ENCODE results near the gene DDX11. TPM values are rescaled to one million over a fixed set of nuclear protein-coding genes. Genes with fewer than 3 reads are reported as not detected.

Gene DDX11
- total RNA-seq, 1 donor from 2014 or later, result 31.9 TPM

DNA sequence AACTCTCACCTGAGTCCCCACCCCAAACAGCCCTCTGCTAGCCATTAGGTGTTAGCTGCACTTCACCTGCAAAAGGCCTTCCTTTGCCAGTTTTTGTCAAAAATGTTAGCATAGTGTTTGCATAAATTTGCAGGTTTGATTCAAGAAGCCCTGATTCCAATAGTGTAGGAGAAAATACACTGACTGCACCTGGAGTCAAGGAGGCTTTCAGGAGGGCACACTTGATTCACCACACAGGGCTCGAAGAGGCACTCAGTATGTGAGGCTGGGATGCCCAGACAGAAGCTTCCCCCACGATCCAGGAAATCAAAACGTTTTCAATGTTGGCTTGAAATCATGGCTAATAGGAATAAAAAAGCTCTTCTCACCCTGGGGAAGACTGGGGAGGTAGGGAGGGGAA, 40.5 kb upstream of the DDX11 start:
- no peak for DNase-seq
- TF ChIP-seq, protein P1, sequence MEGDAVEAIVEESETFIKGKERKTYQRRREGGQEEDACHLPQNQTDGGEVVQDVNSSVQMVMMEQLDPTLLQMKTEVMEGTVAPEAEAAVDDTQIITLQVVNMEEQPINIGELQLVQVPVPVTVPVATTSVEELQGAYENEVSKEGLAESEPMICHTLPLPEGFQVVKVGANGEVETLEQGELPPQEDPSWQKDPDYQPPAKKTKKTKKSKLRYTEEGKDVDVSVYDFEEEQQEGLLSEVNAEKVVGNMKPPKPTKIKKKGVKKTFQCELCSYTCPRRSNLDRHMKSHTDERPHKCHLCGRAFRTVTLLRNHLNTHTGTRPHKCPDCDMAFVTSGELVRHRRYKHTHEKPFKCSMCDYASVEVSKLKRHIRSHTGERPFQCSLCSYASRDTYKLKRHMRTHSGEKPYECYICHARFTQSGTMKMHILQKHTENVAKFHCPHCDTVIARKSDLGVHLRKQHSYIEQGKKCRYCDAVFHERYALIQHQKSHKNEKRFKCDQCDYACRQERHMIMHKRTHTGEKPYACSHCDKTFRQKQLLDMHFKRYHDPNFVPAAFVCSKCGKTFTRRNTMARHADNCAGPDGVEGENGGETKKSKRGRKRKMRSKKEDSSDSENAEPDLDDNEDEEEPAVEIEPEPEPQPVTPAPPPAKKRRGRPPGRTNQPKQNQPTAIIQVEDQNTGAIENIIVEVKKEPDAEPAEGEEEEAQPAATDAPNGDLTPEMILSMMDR (IDR thresholded peaks at IDR 0.05; ENCODE audit: partially characterized antibody, unreplicated experiment), result no peak

DNA sequence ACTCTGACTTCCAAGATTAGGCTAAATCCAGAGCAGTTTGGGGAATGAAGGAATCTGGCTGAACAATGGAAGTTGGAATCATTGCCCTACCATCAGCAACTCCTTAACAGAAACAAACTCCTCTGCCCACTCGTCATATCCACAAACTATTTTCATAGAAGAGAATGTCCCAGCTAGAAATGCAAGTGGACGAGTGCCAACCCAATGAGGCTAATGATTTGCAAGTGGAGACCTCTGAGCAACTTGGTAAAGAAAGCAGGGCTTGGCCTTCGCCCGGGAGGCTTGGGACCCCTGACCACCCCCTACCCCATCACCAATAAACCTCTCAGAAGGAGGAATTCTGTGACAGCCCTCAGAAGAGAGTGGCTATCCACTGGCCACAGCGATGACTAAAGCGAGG, 40.0 kb upstream of the DDX11 start:
- peaks cover 3% of the 10 kb centered on the region for H3K27me3 Mint-ChIP-seq (ENCODE audit: unreplicated experiment)
- no peaks in the 10 kb centered on the region for H3K9me3 Mint-ChIP-seq (ENCODE audit: unreplicated experiment)
- no peaks in the 10 kb centered on the region for H3K4me1 Mint-ChIP-seq (ENCODE audit: low read depth, unreplicated experiment)
- peaks cover 5% of the 10 kb centered on the region for H3K36me3 Mint-ChIP-seq (ENCODE audit: unreplicated experiment)
- DNase-seq, result no peak
- H3K4me3 Mint-ChIP-seq (ENCODE audit: unreplicated experiment), result no peak overlapping the region
- TF ChIP-seq, protein P1 (IDR thresholded peaks at IDR 0.05; ENCODE audit: partially characterized antibody, unreplicated experiment), result no peak
- no peak overlapping the region for H3K27ac Mint-ChIP-seq (ENCODE audit: unreplicated experiment)

More for the DNA sequence above, 40.5 kb upstream of the DDX11 start:
- H3K9me3 Mint-ChIP-seq (ENCODE audit: unreplicated experiment), result no peaks in the 10 kb centered on the region
- no peaks in the 10 kb centered on the region for H3K4me1 Mint-ChIP-seq (ENCODE audit: low read depth, unreplicated experiment)
- no peak overlapping the region for H3K27ac Mint-ChIP-seq (ENCODE audit: unreplicated experiment)
- H3K4me3 Mint-ChIP-seq (ENCODE audit: unreplicated experiment), result no peak overlapping the region
- peaks cover 3% of the 10 kb centered on the region for H3K36me3 Mint-ChIP-seq (ENCODE audit: unreplicated experiment)
- peaks cover 3% of the 10 kb centered on the region for H3K27me3 Mint-ChIP-seq (ENCODE audit: unreplicated experiment)

DNA sequence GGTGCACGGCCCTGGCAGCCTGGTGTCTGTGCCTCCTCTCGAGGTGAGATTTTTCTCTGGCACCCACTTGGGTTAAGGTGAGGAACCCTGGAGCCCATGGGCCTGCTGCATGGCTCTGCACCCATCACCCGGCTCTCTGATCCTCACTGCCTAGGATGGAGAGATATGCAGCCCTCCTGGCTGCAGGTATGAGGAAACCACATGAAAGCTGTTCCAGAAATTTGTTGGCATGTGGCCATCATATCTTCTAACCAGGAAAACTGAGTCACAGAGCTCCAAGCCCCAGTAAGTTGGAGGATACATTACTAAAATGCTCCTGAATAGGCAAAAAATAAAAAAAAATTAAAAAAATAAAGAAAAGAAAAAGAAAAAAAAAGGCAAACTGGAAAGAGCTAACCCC, 39.3 kb upstream of the DDX11 start:
- Mint-ChIP-seq H3K4me1 (ENCODE audit: low read depth, unreplicated experiment) (no peaks in the 10 kb centered on the region), H3K36me3 (ENCODE audit: unreplicated experiment) (peaks cover 5% of the 10 kb centered on the region), H3K4me3 (ENCODE audit: unreplicated experiment) (no peak overlapping the region), H3K9me3 (ENCODE audit: unreplicated experiment) (no peaks in the 10 kb centered on the region), H3K27ac (ENCODE audit: unreplicated experiment) (no peak overlapping the region), H3K27me3 (ENCODE audit: unreplicated experiment) (peaks cover 3% of the 10 kb centered on the region)
- DNase-seq, result no peak
- TF ChIP-seq, protein P1 (IDR thresholded peaks at IDR 0.05; ENCODE audit: partially characterized antibody, unreplicated experiment), result no peak

DNA sequence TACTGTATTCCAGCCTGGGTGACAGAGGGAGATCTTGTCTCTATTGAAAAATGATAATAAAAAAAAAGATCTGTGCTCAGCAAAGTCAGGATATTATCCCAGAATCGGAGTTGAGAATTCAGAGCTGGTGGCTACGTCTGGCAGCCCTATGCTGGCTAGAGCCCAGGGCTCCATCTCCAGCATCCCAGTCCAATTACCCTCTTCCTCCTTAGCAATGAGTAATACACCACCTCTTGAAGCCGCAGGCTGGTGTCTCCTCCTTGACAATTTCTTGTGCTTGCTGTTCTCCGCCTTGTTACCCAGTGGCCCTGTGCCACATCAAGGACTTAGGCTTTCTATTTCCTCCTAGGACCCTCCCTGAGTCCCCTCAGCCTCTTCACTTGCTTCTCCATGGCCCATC, 38.4 kb upstream of the DDX11 start:
- Mint-ChIP-seq H3K9me3 (ENCODE audit: unreplicated experiment) (no peaks in the 10 kb centered on the region), H3K36me3 (ENCODE audit: unreplicated experiment) (peaks cover 5% of the 10 kb centered on the region), H3K4me1 (ENCODE audit: low read depth, unreplicated experiment) (no peaks in the 10 kb centered on the region), H3K4me3 (ENCODE audit: unreplicated experiment) (no peak overlapping the region), H3K27me3 (ENCODE audit: unreplicated experiment) (peaks cover 3% of the 10 kb centered on the region), H3K27ac (ENCODE audit: unreplicated experiment) (no peak overlapping the region)
- TF ChIP-seq, protein P1 (IDR thresholded peaks at IDR 0.05; ENCODE audit: partially characterized antibody, unreplicated experiment), result no peak
- DNase-seq, result no peak

DNA sequence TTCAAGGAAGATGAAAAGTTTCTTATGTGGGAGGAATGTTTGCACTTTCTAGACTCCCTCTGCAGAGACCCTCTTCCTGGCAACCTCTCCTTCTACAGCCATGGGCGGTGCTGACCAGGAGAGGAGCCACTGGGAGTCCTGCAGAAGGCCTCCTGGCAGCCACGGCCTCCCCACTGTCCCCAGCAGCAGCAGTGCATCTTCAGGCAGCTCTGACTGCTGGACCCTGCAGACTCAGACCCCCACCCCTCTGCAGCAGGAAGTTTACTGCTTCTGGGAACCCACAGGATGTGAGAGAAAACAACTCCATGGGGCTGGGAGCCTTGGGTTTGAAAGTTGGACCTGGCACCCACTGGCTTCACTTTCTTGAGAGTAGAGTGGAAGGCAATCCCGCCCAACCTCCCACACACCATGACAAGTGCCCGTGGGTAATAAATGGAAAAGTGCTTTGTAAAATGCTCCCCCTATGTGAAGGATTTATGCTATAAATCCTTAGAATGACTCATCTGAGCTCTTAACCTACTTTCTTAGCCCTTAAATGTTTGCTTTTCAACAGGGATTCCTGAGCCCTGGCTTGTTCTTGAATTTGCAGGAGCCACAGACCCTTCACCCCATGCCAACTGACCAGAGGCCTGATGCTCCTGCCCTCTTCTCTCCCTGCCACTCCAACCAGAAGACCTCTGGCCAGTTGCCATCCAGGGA, 37.5 kb upstream of the DDX11 start:
- no peak overlapping the region for H3K27ac Mint-ChIP-seq (ENCODE audit: unreplicated experiment)
- peaks cover 5% of the 10 kb centered on the region for H3K36me3 Mint-ChIP-seq (ENCODE audit: unreplicated experiment)
- TF ChIP-seq, protein P1 (IDR thresholded peaks at IDR 0.05; ENCODE audit: partially characterized antibody, unreplicated experiment), result no peak
- no peak for DNase-seq
- no peaks in the 10 kb centered on the region for H3K9me3 Mint-ChIP-seq (ENCODE audit: unreplicated experiment)
- H3K27me3 Mint-ChIP-seq (ENCODE audit: unreplicated experiment), result peaks cover 3% of the 10 kb centered on the region
- H3K4me1 Mint-ChIP-seq (ENCODE audit: low read depth, unreplicated experiment), result no peaks in the 10 kb centered on the region
- no peak overlapping the region for H3K4me3 Mint-ChIP-seq (ENCODE audit: unreplicated experiment)
